ENCODE measurements around the gene N4BP2.

- TF ChIP-seq INSM2 (tag by site-specific recombination; IDR thresholded peaks at IDR 0.05) (no peak), ZNF19 (tag by site-specific recombination; IDR thresholded peaks at IDR 0.05; ENCODE audit: low read depth) (no peak), ZNF449 (tag by site-specific recombination; IDR thresholded peaks at IDR 0.05) (no peak), PRDM2 (tag by site-specific recombination; IDR thresholded peaks at IDR 0.05; ENCODE audit: borderline replicate concordance) (no peak), ZNF580 (tag by site-specific recombination; IDR thresholded peaks at IDR 0.05) (no peak), CTCF (tag by site-specific recombination; IDR thresholded peaks at IDR 0.05) (no peak)
Observed at GRCh38 chr4:40086421-40086820, 29.8 kb downstream of the N4BP2 start.

Measured in HEK293 (cell line).